Activated naive CD4-positive, alpha-beta T cell treated with anti-CD3 and anti-CD28 coated beads, Interleukin-2, amount 10 ng/mL, durations not matched to agents 7 days and 5 days (primary cell): ENCODE results near the gene SETSIP.

Experiments
- CTCF ChIA-PET: fragments of 350-600 bp; sonication (Branson Sonifier 250); formaldehyde crosslinking; loops from one replicate; lab custom pipeline; 2021; ENCODE audit warnings: antibody characterized with exemption; lab: Charles Lee
- DNase-seq: peaks from one replicate; pipeline ENCODE4 v3.0.0-alpha.2; 2020
- H3K27ac Mint-ChIP-seq: one replicate; pipeline ENCODE4 v1.8.0; 2021; ENCODE audit warnings: mild to moderate bottlenecking, moderate library complexity, mixed read lengths
- H3K27me3 Mint-ChIP-seq: one replicate; pipeline ENCODE4 v1.8.0; 2021; ENCODE audit warnings: mild to moderate bottlenecking, mixed read lengths
- H3K36me3 Mint-ChIP-seq: one replicate; pipeline ENCODE4 v1.8.0; 2021; ENCODE audit warnings: mixed read lengths
- H3K4me1 Mint-ChIP-seq: one replicate; pipeline ENCODE4 v1.8.0; 2021; ENCODE audit warnings: mixed read lengths
- H3K4me3 Mint-ChIP-seq: one replicate; pipeline ENCODE4 v1.8.0; 2021; ENCODE audit warnings: mild to moderate bottlenecking, moderate library complexity, mixed read lengths
- H3K9me3 Mint-ChIP-seq: one replicate; pipeline ENCODE4 v1.8.0; 2021; ENCODE audit warnings: mixed read lengths

The SETSIP gene, protein sequence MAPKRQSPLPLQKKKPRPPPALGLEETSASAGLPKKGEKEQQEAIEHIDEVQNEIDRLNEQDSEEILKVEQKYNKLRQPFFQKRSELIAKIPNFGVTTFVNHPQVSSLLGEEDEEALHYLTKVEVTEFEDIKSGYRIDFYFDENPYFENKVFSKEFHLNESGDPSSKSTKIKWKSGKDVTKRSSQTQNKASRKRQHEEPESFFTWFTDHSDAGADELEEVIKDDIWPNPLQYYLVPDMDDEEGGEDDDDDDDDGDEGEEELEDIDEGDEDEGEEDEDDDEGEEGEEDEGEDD

DNA sequence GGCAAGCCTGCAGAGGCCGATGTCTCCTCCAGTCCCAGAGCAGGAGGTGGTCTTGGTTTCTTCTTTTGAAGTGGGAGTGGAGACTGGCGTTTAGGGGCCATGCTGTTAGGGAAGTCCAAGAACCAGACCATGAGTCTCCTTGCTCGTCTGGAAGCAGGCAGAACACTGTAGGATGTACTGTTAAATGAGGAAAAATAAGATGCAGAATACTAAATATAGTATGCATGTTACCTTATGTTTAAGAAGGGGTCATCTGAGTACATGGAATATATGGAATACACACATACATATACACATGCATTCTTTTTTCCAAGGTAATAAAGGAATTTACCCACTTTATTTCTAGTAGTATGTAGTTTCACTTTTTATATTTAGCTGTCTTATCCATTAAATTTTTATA lies at the start of gene SETSIP:
Gene SETSIP, minus strand, starts transcription at position 101 of the 400 bp plus-strand sequence. Its CDS starts 0 bp downstream, at position 101.
- Mint-ChIP-seq H3K4me3 (no peak within 1 kb of the TSS), H3K4me1 (peaks cover 6% of the 10 kb centered on the region), H3K36me3 (no peaks in the 10 kb centered on the region), H3K27me3 (peaks cover 4% of the 10 kb centered on the region), H3K27ac (no peak within 1 kb of the TSS), H3K9me3 (no peaks in the 10 kb centered on the region)
- CTCF ChIA-PET, result no interaction called here
- no peak for DNase-seq

DNA sequence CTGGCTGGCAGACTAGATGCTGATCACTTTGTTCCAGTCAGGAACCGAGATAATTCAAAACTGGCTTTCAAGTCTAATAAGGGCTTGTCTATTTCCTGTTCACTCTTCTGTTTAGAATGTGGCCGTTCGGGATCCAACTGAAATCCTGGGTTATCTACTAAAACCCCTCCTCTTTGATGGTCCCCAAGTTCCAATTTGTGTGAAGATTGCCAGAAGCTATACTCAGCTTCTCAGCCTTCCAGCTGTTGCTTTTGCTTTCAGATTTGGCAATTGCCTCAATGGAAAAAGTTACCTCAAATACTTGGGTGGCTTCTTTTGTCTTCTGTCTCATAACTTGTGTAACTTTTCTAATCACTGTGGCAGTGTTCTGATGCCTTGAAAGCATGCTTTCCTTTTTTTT lies 48.7 kb upstream of the SETSIP start:
- peaks cover 7% of the 10 kb centered on the region for H3K4me1 Mint-ChIP-seq
- CTCF ChIA-PET, result interaction anchor here (1.2 kb wide), 1 partner anchor 43 kb away, joined by 4 read pairs; no protein-coding TSS in a partner anchor
- H3K27ac Mint-ChIP-seq, result peak overlapping the region; percentile 10
- DNase-seq, result no peak
- no peaks in the 10 kb centered on the region for H3K27me3 Mint-ChIP-seq
- no peak overlapping the region for H3K4me3 Mint-ChIP-seq
- H3K9me3 Mint-ChIP-seq, result no peaks in the 10 kb centered on the region
- no peaks in the 10 kb centered on the region for H3K36me3 Mint-ChIP-seq

DNA sequence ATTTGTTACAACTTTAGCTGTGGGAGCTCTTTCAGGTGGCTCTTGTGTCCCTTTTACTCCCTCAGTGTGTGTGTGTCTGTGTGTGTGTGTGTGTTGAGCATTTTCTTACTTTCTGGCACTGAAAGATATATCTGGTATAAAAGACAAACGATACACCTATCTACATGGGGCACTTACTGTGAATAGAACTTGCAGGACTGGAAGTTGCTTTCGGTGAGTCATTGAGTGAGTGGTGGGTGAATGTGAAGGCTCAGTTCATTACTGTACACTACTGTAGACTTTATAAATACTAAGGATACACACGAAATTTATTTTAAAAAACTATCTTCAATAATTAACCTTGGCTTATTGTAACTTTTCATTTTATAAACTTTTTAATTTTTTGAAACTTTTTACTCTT lies 43.6 kb upstream of the SETSIP start:
- Mint-ChIP-seq H3K27ac (no peak overlapping the region), H3K27me3 (no peaks in the 10 kb centered on the region), H3K36me3 (no peaks in the 10 kb centered on the region), H3K4me3 (no peak overlapping the region), H3K4me1 (peaks cover 12% of the 10 kb centered on the region), H3K9me3 (no peaks in the 10 kb centered on the region)
- DNase-seq, result no peak
- CTCF ChIA-PET, result no interaction called here

DNA sequence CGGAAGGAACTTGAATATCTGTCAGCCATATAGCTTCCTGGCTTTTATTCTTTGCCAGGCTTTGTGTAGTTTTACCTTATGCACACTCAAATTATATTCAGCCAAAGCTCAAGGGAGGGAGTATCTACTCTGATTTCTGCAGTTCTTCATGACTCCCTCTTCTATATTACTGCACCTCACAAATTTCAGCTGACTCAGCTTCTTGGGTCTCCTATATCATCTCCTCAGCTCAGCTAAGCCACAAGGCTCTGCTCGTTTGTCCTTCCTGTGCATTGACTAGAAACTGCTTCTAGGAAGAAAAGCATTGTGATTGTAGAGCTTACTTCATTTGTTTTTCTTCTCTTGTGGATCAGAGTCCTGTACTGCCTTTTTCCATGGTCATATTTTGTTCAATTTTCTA lies 42.3 kb upstream of the SETSIP start:
- Mint-ChIP-seq H3K36me3 (no peaks in the 10 kb centered on the region), H3K9me3 (no peaks in the 10 kb centered on the region), H3K4me1 (peaks cover 10% of the 10 kb centered on the region), H3K27ac (no peak overlapping the region), H3K27me3 (no peaks in the 10 kb centered on the region), H3K4me3 (no peak overlapping the region)
- no peak for DNase-seq
- CTCF ChIA-PET, result no interaction called here

DNA sequence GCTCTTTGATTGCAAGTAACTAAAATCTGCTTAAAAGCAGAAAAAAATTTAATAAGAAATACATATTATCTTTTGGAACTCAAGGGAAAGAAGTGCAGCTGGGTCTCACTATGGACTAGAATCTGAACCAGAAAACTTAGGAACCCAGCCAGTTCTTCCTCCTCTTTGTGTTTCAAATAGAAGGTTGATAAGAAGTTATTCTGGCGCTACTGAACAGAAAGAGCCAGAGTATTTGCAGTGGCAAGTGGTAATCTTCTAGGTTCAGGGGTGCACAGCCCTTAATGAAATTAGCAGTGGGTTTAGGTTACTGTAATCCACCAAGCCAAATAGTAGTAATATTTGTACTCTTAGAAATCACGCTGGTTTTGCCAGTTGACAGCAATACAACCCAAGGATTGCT lies 33.4 kb upstream of the SETSIP start:
- Mint-ChIP-seq H3K9me3 (no peaks in the 10 kb centered on the region), H3K27ac (no peak overlapping the region)
- no peak for DNase-seq

DNA sequence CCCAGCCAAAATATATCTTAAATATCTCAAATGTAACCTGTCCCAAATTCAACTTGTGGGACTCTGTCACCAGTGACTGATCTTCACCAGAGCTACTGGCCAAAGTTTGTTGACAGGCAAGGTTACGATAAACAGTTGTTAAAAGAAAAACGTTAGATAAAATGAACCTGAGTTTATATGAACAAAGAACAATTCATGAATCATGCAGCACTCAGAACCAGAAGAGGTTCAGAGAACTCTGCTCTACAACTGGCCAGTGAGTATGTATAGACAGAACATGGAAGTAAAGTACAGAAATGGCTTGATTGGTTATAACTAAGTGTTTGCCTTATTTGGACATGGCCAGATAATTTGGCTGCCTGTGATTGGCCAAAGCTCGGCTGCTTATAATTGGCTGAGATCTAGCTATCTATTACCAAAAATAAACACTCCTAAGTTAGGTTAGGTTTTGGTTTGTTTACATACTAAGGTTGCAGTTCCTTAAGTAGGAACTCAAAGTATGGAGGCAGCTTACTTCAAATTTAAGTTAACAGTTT lies 30.4 kb upstream of the SETSIP start:
- no peak overlapping the region for H3K27ac Mint-ChIP-seq
- DNase-seq, result no peak
- CTCF ChIA-PET, result no interaction called here

More for the DNA sequence above, 33.4 kb upstream of the SETSIP start:
- no peaks in the 10 kb centered on the region for H3K36me3 Mint-ChIP-seq
- no peak overlapping the region for H3K4me3 Mint-ChIP-seq
- no peaks in the 10 kb centered on the region for H3K4me1 Mint-ChIP-seq
- no peaks in the 10 kb centered on the region for H3K27me3 Mint-ChIP-seq
- CTCF ChIA-PET, result no interaction called here

DNA sequence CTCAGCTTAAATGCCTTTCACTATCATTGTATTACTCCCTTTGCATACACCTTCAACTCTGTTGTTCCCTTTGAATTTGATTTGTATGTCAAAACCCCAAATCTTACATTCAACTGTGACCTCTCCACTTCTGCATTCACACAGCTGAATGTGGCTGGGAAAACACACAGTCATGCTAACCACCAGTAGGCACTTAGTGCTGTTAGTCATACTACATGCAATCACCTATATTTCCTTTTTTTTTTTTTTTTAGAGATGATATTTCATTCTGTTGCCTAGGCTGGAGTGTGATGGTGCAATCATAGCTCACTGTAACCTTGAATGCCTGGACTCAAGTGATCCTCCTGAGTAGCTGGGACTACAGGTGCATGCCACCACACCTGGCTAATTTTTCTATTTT lies 21.1 kb upstream of the SETSIP start:
- CTCF ChIA-PET, result interaction anchor here (0.6 kb wide), 1 partner anchor 59 kb away, joined by 3 read pairs; no protein-coding TSS in a partner anchor
- no peaks in the 10 kb centered on the region for H3K9me3 Mint-ChIP-seq
- no peak overlapping the region for H3K4me3 Mint-ChIP-seq
- H3K27me3 Mint-ChIP-seq, result no peaks in the 10 kb centered on the region
- no peak overlapping the region for H3K27ac Mint-ChIP-seq
- no peaks in the 10 kb centered on the region for H3K4me1 Mint-ChIP-seq
- no peak for DNase-seq
- H3K36me3 Mint-ChIP-seq, result no peaks in the 10 kb centered on the region

More for the DNA sequence above, 30.4 kb upstream of the SETSIP start:
- no peaks in the 10 kb centered on the region for H3K9me3 Mint-ChIP-seq
- no peaks in the 10 kb centered on the region for H3K4me1 Mint-ChIP-seq
- no peaks in the 10 kb centered on the region for H3K27me3 Mint-ChIP-seq
- H3K36me3 Mint-ChIP-seq, result no peaks in the 10 kb centered on the region
- H3K4me3 Mint-ChIP-seq, result no peak overlapping the region

DNA sequence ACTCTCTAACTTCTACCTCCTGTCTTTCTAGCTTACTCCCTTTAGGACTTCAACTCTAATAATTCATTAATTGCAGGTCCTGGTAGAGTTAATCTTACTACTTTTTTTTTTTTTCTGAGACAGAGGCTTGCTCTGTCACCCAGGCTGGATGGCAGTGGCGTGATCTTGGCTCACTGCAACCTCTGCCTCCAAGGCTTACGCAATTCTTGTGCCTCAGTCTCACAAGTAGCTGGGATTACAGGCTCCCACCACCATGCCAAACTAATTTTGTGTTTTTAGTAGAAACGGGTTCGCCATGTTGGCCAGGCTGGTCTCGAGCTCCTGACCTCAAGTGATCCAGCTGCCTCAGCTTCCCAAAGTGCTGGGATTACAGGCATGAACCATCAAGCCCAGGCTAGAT lies 20.7 kb upstream of the SETSIP start:
- Mint-ChIP-seq H3K4me1 (no peaks in the 10 kb centered on the region), H3K9me3 (no peaks in the 10 kb centered on the region), H3K27me3 (no peaks in the 10 kb centered on the region), H3K4me3 (no peak overlapping the region), H3K36me3 (no peaks in the 10 kb centered on the region), H3K27ac (no peak overlapping the region)
- CTCF ChIA-PET, result interaction anchor here (0.6 kb wide), 2 partner anchors 59 to 196 kb away, joined by 3 read pairs; no protein-coding TSS in a partner anchor
- DNase-seq, result no peak

DNA sequence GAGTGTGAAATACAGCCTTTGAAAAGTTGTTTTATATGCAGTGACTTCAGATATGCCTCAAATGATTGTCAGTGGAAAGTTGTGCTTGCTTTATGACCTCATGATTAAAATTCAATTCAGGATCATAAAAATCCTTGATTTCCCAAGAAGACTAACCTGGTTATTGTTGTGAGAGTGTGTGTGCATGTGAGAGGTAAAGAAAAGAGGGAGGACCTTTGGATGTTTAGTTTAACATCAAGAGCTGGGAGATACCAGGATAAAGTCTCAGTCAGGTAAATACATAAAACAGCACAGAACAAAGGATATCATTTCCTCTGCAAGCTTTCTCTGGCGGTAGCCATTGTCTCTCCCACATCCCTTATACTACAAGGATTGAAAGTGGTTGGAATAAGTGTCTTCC lies 19.4 kb upstream of the SETSIP start:
- Mint-ChIP-seq H3K27ac (no peak overlapping the region), H3K36me3 (no peaks in the 10 kb centered on the region), H3K27me3 (no peaks in the 10 kb centered on the region), H3K9me3 (no peaks in the 10 kb centered on the region), H3K4me3 (no peak overlapping the region), H3K4me1 (no peaks in the 10 kb centered on the region)
- no peak for DNase-seq
- CTCF ChIA-PET, result no interaction called here

DNA sequence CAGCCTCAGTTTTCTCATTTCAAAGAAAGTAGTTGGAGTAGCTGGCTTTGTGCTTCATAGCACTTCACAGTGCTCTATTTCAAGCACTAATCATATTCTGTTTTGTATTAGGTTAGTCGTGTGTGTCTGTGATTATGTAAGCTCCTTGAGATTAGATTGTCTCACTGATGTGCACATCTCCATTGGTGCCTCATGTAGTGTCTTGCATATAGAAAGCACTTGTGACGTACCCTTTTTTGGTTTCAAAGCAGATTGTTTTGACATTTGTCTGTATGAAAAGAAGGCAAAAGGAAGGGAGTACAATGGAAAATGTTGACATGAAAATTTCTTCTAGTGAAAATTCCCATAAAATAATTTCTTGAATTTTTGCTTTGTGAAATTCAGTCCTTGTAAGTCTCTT lies 18.9 kb upstream of the SETSIP start:
- no peak for DNase-seq
- CTCF ChIA-PET, result no interaction called here
- Mint-ChIP-seq H3K27me3 (no peaks in the 10 kb centered on the region), H3K9me3 (no peaks in the 10 kb centered on the region), H3K4me3 (no peak overlapping the region), H3K27ac (no peak overlapping the region), H3K4me1 (no peaks in the 10 kb centered on the region), H3K36me3 (no peaks in the 10 kb centered on the region)

DNA sequence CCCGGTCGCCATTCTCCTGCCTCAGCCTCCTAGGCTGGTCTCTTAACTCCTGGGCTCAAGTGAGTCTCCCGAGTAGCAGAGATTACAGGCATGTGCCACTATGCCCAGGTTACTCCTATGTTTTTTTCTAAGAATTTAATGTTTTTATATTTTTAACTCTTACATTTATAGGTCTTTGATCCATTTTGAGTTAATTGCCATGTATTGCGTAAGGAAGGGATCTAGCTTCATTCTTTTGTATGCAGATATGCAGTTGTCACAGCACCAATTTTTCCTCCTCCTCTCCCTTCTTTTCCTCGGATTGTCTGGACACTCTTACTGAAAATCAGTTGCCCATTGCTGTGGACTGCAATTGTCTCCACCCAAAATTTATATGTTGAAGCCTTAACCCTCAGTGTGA lies 16.4 kb upstream of the SETSIP start:
- Mint-ChIP-seq H3K4me3 (no peak overlapping the region), H3K4me1 (no peaks in the 10 kb centered on the region), H3K27ac (no peak overlapping the region), H3K9me3 (no peaks in the 10 kb centered on the region), H3K27me3 (no peaks in the 10 kb centered on the region), H3K36me3 (no peaks in the 10 kb centered on the region)
- CTCF ChIA-PET, result no interaction called here
- no peak for DNase-seq

DNA sequence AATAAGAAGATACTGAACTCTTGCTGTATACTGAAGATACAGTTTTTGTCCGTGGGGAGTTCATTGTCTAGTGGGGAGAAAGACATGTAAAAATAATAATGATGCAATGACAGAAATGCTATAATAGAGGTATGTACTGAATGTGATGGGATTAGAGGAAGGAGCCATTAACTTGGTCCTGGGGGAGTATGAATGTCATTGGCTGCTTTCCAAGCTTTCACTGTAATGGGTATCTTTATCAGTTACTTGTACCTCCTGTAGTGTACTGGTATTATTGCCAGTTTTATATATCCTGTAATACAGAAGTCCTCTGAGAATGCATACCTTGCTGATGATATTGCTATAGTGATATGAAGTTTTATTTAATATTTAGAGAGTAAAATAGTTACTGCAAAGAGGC lies 12.3 kb upstream of the SETSIP start:
- H3K27me3 Mint-ChIP-seq, result no peaks in the 10 kb centered on the region
- peaks cover 11% of the 10 kb centered on the region for H3K9me3 Mint-ChIP-seq
- CTCF ChIA-PET, result no interaction called here
- no peak overlapping the region for H3K4me3 Mint-ChIP-seq
- H3K4me1 Mint-ChIP-seq, result no peaks in the 10 kb centered on the region
- no peak for DNase-seq
- no peak overlapping the region for H3K27ac Mint-ChIP-seq
- H3K36me3 Mint-ChIP-seq, result no peaks in the 10 kb centered on the region

DNA sequence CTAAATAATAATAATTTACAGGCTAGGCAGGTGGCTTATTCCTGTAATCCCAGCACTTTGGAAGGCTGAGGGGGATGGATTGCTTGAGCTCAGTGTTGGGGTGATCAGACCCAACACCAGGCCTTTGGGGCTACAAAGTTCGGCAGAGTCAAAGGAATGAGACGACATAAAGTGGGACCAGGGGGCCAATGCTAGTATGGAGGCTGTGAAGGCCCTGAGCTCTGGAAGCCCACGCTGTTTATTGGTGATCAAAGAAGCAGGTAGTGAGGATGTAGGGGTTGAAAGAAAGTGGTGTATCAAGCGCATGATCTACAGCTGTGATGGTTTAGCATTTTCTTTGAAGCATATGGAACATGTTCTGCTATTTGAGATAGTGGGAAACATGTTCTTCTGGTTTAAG lies 10.5 kb upstream of the SETSIP start:
- H3K27me3 Mint-ChIP-seq, result no peaks in the 10 kb centered on the region
- peaks cover 10% of the 10 kb centered on the region for H3K4me1 Mint-ChIP-seq
- H3K9me3 Mint-ChIP-seq, result peaks cover 11% of the 10 kb centered on the region
- H3K36me3 Mint-ChIP-seq, result no peaks in the 10 kb centered on the region
- CTCF ChIA-PET, result no interaction called here
- DNase-seq, result no peak
- no peak overlapping the region for H3K27ac Mint-ChIP-seq
- no peak overlapping the region for H3K4me3 Mint-ChIP-seq

DNA sequence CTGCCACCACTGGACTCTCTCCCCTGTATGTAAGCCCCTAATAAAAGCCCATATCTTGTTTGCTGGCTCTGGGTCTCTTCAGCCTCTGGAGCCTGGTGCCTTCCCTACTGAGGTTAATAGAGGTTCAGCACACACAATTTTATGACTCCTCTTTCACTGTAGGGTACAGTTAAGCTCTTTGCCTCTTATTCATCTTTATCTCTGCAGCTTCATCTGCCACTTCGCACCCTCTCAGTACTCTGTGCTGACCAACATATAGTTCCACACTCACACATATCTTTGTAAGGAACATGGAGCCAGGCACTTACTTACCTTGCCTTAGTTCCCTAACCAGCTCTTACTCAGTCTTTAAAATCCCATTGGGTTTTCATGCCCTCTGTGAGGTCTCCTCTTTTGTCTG lies 9.4 kb upstream of the SETSIP start:
- Mint-ChIP-seq H3K36me3 (no peaks in the 10 kb centered on the region), H3K27ac (no peak overlapping the region), H3K9me3 (peaks cover 11% of the 10 kb centered on the region), H3K27me3 (no peaks in the 10 kb centered on the region), H3K4me3 (no peak overlapping the region), H3K4me1 (peaks cover 17% of the 10 kb centered on the region)
- no peak for DNase-seq
- CTCF ChIA-PET, result no interaction called here

DNA sequence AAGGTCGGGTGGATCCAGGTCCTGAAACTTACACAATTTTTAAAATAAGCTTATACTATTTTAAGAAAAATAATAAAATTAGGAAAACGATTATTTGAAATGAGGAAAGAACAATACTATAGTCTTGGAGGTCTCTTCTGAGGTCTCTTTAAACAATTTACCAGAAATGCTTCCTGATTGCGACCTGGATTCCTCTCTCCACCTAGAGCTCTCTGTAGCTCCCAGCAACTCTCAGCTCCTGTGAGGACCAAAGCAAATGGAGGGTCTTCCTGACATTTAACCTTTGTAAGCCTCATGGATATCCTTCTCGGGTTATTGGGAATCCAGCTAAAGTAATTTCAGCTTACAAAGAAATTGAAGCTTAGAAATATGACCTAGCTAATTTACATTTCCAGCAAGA lies 5.8 kb upstream of the SETSIP start:
- peaks cover 11% of the 10 kb centered on the region for H3K9me3 Mint-ChIP-seq
- CTCF ChIA-PET, result interaction anchor here (0.6 to 1.1 kb wide), 5 partner anchors 43 to 229 kb away, joined by 3 to 8 read pairs (median 4); no protein-coding TSS in a partner anchor
- H3K27me3 Mint-ChIP-seq, result no peaks in the 10 kb centered on the region
- H3K36me3 Mint-ChIP-seq, result no peaks in the 10 kb centered on the region
- peak overlapping the region; percentile 94 for H3K4me3 Mint-ChIP-seq
- no peak overlapping the region for H3K27ac Mint-ChIP-seq
- DNase-seq, result no peak
- H3K4me1 Mint-ChIP-seq, result peaks cover 17% of the 10 kb centered on the region
